GM19035 (cell line): ENCODE results near the gene SEMA3G.

Experiments used
- ATAC-seq: cut with Tn5 transposase; IDR thresholded peaks from one replicate; pipeline ENCODE4 v1.9.1; 2021; ENCODE audit not compliant: unreplicated experiment

SEMA3G gene

GRCh38 chr3:52440249-52440551 lies 4.7 kb downstream of the SEMA3G start:
- ATAC-seq, result no peak

GRCh38 chr3:52439426-52440248 lies 5.3 kb downstream of the SEMA3G start:
- no peak for ATAC-seq

DNA sequence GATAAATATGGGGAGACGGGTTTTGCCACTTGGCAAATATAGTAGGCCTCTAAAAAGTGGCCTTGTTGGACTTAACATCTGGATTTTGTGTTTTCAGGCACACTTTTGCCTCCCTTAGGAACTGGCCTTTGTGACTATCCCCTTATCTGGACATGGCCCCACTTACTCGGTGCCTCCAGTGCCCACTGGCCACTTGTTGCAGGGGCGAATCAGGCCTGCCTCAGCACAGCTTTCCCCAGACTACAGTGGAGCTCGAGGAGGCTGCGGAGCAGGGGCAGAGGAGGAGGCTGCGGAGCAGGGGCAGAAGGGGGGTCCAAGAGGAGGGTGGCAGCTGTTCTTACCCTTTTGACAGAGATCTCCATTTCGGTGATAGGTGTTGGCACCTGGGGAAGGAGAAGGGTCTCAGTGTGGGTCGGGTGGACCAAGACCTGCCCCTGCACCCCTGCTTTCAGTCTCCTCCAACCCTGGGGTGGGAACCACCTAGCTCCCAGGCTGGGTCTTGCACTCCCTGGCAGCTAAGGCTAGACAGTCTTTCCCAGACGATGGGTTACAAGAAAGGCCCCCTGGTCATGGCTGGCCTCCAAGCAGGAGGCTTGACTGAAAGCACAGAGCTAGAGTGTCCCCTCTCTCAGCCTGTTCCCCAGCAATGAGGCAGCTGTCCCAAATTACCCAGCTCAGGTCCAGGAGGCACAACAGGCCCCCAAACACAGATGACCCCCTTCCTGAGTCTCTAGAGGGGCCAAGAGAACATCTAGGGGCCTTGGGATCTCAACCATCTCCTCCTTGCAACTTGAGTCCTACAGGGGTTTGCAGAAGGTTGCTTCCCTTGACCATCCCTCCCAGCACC lies 6.1 kb downstream of the SEMA3G start:
- ATAC-seq, result no peak

GRCh38 chr3:52438104-52438376 lies 6.9 kb downstream of the SEMA3G start:
- ATAC-seq, result no peak

- ATAC-seq, result no peak
These were observed 7.4 kb downstream of the SEMA3G start for GRCh38 chr3:52437326-52438103.

- no peak for ATAC-seq
These were observed 8.3 kb downstream of the SEMA3G start for GRCh38 chr3:52436500-52437149.

DNA sequence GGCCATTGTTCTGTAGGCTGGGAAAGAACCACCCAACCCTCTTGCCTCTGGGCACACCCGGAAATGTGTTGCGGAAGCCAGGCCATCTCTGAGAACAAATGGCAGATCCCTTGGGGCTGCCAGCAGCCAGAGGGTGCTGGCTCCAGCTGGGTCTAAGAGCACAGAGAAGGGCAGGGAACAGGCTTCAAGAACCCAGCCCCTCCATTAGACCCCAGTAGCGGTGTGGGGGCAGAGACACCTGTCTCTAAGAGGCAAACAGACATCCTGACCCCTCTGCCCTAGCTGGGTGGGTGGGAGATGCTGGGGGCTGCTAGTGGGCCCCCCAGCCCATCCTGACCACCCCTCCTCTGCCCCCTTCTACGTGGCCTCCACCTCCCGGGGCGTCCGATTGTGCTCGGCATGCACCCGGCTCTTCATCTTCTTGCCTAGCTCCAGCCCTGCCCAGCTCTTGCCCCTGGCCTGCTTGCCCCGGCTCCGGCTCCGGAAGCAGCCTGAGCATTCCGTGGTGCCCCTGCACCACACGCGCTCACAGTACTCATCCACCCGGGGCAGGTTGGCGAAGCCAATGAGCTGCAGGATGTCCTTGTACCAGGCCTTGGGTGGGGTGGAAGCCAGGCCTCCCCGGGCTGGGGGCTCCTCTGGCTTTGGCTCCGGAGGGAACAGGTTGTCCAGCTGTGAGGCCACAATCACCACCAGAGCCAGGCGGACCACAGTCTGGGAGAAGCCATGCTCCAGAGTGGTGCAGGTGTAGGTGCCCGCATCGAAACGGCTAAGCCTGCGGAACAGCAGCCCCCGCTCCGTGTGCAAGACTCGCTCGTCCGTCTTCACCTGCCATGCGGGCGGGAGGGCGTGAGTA lies 9.4 kb downstream of the SEMA3G start:
- ATAC-seq, result no peak

DNA sequence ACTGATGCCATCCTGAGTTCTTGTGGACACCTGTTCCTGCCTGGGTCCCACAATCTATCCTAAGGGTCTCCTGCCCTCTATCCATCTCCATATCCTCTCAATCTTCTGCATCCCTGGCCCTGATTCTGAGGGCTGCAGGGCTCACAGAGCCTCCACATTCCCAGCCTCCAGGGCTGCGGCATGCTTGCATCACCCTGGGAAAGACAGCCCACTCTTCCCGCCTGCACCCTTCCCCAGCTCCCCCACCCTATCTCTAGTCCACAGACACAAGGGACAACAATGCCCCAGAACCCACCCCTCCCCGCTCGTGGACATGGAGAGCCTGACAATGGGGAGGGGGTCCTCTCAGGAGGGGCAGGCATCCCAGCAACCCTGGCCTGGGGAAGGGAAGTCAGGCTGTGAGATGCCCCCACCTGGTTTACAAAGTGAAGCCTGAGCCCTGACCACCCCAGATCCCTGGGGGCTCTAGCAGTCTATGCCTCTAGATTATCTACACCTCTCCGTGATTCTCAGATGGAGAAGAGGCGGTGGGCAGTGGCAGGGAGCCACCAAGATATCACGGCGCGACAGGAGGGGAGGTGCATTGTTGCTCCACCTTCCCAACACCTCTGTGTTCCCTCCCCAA lies 10.3 kb downstream of the SEMA3G start:
- no peak for ATAC-seq

- ATAC-seq, result no peak
These were observed 10.9 kb downstream of the SEMA3G start for GRCh38 chr3:52433996-52434479.

DNA sequence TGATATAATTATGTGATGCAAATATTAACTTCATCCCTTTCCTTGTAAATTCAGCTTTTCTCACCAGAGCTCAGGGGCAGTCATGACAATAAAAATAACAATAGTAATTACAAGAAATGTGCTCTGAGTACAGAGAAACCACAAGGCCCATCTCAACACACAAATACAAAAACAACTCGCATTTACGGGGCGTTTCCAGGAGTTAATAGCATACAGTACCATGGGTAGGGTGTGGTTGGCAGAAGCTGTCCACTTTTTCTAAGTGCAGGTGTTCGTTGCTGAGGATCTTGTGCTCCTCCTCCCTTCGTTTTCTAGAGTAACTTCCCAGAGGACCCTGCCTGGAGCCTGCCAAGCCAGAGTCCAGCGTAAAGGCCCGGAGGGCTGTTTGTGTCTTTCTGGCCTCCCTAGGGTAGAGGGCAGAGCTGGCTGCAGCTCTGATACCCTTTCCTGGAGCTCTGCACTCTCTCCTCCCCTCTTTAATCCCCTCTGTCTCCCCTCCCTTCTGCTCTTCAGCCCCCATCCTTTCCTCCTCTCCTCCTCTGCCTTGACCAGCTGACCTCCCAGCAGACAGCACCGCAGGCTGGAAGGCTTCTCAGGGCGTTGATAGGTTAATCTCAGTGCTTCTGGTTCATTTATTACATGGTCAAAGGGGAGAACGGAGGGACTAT lies 11.4 kb downstream of the SEMA3G start:
- no peak for ATAC-seq

DNA sequence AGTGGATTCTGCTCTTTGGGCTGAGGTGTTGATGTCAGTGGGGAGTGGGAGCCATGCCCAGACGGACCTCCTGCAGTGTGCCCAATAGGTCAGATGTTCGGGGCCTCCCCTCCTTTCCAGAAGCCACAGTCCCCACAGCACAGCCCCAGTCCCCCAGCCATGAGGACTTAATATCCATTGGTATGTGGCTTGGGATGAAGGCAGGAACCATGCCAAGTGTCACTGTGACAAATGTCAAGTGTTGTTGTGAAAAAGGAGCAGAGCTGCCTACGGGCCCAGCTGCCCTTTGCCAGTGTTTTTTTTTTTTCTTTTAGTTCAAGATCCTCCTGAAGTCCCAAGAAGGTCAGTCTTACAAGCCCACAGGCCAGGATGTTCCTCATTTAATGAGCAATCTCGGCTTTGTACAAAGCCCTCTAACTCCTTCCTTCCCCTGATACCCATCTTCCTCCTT lies 12.2 kb downstream of the SEMA3G start:
- no peak for ATAC-seq

- ATAC-seq, result no peak
These were observed 12.7 kb downstream of the SEMA3G start for GRCh38 chr3:52432225-52432624.

DNA sequence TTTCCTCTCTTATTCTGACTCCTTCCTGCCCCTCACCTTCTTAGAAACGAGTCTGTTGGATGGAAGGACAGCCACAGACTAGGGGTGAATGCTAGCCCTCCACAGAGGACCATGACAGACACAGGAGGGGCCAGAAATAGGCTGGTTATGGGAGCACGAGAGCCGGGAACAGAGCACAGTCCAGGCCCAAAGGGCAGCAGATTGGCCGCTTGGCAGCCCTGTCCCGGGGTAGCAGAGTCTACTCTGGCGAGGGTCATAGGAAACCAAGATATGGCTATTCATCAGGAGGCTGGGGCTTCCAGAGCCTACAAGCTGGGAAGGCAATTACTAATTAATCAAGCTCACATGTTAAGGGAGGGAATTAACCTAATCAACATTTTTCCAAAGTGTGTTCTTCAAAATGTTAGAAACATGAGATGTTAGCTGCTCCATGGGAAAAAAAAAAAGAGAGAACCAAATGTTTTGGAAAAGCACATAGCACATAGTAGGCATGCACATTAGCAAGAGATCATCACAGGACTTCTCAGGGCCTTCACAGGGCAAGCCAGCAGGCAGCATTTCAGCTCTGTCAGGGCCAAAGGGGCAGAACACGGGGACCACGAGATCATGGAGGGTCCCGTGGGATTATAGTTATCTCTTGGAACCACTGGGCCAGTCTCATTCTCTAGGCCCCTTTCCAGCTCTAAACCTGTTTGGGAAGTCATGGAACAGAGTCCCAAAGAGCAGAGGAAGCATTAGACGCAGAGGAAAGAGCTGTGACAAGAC lies 13.3 kb downstream of the SEMA3G start:
- ATAC-seq, result no peak

GRCh38 chr3:52430416-52430810 lies 14.5 kb downstream of the SEMA3G start:
- no peak for ATAC-seq

DNA sequence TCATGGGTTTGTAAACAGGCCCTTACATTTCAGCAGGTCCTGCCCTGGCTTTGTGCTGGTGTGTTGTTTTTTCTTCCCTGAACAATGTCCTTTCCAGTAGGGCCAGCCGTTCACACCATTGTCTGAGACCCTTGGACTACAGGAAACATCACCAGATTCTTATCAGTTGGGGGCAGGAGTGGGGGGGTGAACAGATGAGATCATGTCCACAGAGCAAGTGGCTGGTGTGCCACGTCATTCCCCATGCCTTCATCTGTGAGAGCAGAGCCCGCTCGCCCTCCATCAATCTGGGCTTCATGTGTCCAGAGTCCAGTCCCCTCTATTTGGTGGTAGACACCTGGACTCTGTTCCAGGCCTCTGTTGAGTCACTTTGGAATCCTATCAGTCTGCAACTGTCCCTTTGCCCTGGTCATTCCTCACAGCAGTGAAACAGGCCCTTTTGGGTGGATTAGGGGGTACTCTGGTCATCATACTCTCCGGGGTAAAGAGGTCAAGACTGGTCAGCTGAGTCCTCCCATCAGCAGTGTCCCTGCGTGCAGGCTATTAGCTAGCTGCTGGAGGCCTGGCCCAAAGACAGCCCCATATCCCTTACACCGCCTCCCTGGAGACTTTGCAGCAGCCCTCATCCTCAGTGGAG lies 15.0 kb downstream of the SEMA3G start:
- no peak for ATAC-seq

DNA sequence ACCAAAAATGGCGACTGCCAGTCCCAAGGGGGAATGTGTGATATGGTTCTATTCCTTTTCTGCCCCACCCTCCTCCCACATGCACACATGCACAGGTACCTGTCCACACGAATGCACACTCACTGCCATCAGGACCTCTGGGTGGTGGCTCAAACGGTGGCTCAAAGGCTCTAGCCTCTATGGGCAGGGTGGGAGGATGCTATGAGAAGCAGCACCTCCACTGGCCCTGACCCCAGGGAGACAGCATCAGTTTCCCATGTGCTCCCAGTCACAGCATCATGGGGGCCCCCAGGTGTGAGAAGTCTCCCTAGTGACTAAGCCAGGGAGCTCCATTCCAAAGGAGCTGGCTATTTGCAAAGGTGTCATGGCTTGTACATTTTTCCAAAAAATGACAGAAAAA lies 15.9 kb downstream of the SEMA3G start:
- ATAC-seq, result no peak

GRCh38 chr3:52428151-52429005 lies 16.5 kb downstream of the SEMA3G start:
- no peak for ATAC-seq
